HCT116 (cell line): Measurements from ENCODE around the gene SUGCT. TPM values are rescaled to one million over a fixed set of nuclear protein-coding genes. Genes with fewer than 3 reads are reported as not detected.

Source experiments
- ATAC-seq: fragments of 200-7000 bp; cut with Tn5 transposase; 2 replicates; pipeline ENCODE4 v1.9.1; 2020; ENCODE audit warnings: mild to moderate bottlenecking, moderate library complexity
- BruUV-seq: library from RNA; stranded (reverse); fragments of 400-500 nt; replicated peaks from 2 replicates; lab custom pipeline; 2021; lab: Mats Ljungman, UMichigan
- CTCF ChIA-PET: fragments of 300-600 bp; sonication (Branson Sonifier 250); formaldehyde crosslinking; loops from one replicate; lab custom pipeline; 2021; ENCODE audit warnings: antibody characterized with exemption; lab: Charles Lee
- POLR2A ChIA-PET: fragments of 300-600, 350-600 bp; sonication (Branson Sonifier 250); formaldehyde crosslinking; loops from one replicate; lab custom pipeline; 2021; ENCODE audit warnings: antibody characterized with exemption; lab: Charles Lee
- RAD21 ChIA-PET, 2 experiments: fragments of 300-600 bp; sonication (Branson Sonifier 250); formaldehyde crosslinking; loops; one replicate each; lab custom pipeline; 2023; ENCODE audit warnings: low total read pairs in 2 of 2; ENCODE audit not compliant: uncharacterized antibody in 2 of 2, unreplicated experiment in 2 of 2, low non-redundant PET in 1 of 2; lab: Charles Lee
- DNase-seq: peaks from one replicate; pipeline ENCODE4 v3.0.0-alpha.2; 2010; ENCODE audit warnings: low read depth, low spot score
- H2AFZ ChIP-seq: fragments of 200-600 bp; shearing (Covaris generic), sonication (generic); 2 replicates; pipeline ENCODE4 v1.6.1; 2017; ENCODE audit warnings: low read depth, mixed run types, mixed read lengths, antibody characterized with exemption, low read length; ENCODE audit not compliant: poor library complexity, severe bottlenecking
- H3K27ac ChIP-seq: 2 replicates; pipeline ENCODE4 v1.5.1; 2012; ENCODE audit warnings: low read depth, low read length
- H3K27me3 ChIP-seq: fragments of 200-600 bp; sonication (generic); 2 replicates; pipeline ENCODE4 v1.6.1; 2016; ENCODE audit warnings: mixed run types, low read length, mixed read lengths; ENCODE audit not compliant: insufficient read depth
- H3K36me3 ChIP-seq, 2 experiments: fragments of 200-500 bp in 1 of 2; fragments of 200-600 bp in 1 of 2; sonication (Bioruptor generic) in 1 of 2; sonication (generic) in 1 of 2; 2 replicates each; pipeline versions ENCODE4 v1.5.1 to v1.6.1; 2014 to 2016; ENCODE audit warnings: low read length in 2 of 2, inconsistent platforms in 1 of 2, mixed read lengths in 1 of 2, mixed run types in 1 of 2; ENCODE audit not compliant: insufficient read depth in 2 of 2, control insufficient read depth in 1 of 2
- H3K4me1 ChIP-seq, 2 experiments: fragments of 200-600 bp in 1 of 2; sonication (generic) in 1 of 2; 2 replicates each; pipeline versions ENCODE4 v1.5.1 to v1.6.1; 2012 to 2017; ENCODE audit warnings: low read length in 2 of 2, inconsistent platforms in 1 of 2, mild to moderate bottlenecking in 1 of 2, mixed read lengths in 1 of 2, mixed run types in 1 of 2, moderate library complexity in 1 of 2; ENCODE audit not compliant: insufficient read depth in 2 of 2, control insufficient read depth in 1 of 2
- H3K4me2 ChIP-seq: fragments of 200-600 bp; sonication (generic); 2 replicates; pipeline ENCODE4 v1.6.1; 2017; ENCODE audit warnings: mixed run types, low read length, mixed read lengths
- H3K4me3 ChIP-seq, 2 experiments: fragments of 200-600 bp in 1 of 2; sonication (generic) in 1 of 2; replicated peaks in 1 of 2; 2 replicates each; pipeline ENCODE4 v1.5.1; 2011 to 2016; ENCODE audit warnings: low read length in 2 of 2, control low read depth in 1 of 2, low read depth in 1 of 2, mild to moderate bottlenecking in 1 of 2, mixed read lengths in 1 of 2, mixed run types in 1 of 2
- H3K79me2 ChIP-seq: fragments of 200-600 bp; sonication (generic); 2 replicates; pipeline ENCODE4 v1.6.1; 2017; ENCODE audit warnings: mild to moderate bottlenecking, mixed run types, low read length, moderate library complexity, mixed read lengths; ENCODE audit not compliant: insufficient read depth
- H3K9ac ChIP-seq: fragments of 200-600 bp; sonication (generic); 2 replicates; pipeline ENCODE4 v1.6.1; 2016; ENCODE audit warnings: low read length, mixed read lengths
- H3K9me2 ChIP-seq: fragments of 200-600 bp; sonication (generic), shearing (Covaris generic); 2 replicates; pipeline ENCODE4 v1.6.1; 2017; ENCODE audit warnings: mixed run types, mild to moderate bottlenecking, moderate library complexity; ENCODE audit not compliant: insufficient read depth
- H3K9me3 ChIP-seq, 2 experiments: fragments of 200-500 bp in 1 of 2; fragments of 200-600 bp in 1 of 2; sonication (Bioruptor generic) in 1 of 2; sonication (generic) in 1 of 2; 2 replicates each; pipeline ENCODE4 v1.6.1; 2014 to 2017; ENCODE audit warnings: low read length in 2 of 2, mixed read lengths in 2 of 2, inconsistent platforms in 1 of 2, low read depth in 1 of 2, mild to moderate bottlenecking in 1 of 2, mixed run types in 1 of 2, moderate library complexity in 1 of 2; ENCODE audit not compliant: control insufficient read depth in 1 of 2, insufficient read depth in 1 of 2
- H4K20me1 ChIP-seq: fragments of 200-600 bp; sonication (generic), shearing (Covaris generic); 2 replicates; pipeline ENCODE4 v1.6.1; 2017; ENCODE audit warnings: mixed run types, mild to moderate bottlenecking, moderate library complexity; ENCODE audit not compliant: insufficient read depth
- FOSL1 ChIP-seq: IDR thresholded peaks from 2 replicates; pipeline ENCODE4 v1.6.1; 2012; ENCODE audit warnings: low read depth
- SIN3A ChIP-seq: IDR thresholded peaks from 2 replicates; pipeline ENCODE4 v1.6.1; 2012; ENCODE audit warnings: low read depth
- SP1 ChIP-seq: IDR thresholded peaks from 2 replicates; pipeline ENCODE4 v1.6.1; 2012; ENCODE audit warnings: low read depth
- YY1 ChIP-seq: IDR thresholded peaks from 2 replicates; pipeline ENCODE4 v1.6.1; 2011; ENCODE audit warnings: low read length, low read depth, moderate library complexity, mild to moderate bottlenecking; ENCODE audit not compliant: insufficient replicate concordance; ENCODE audit errors: extremely low read depth
- intact Hi-C: fragments of 100-400 bp; cut with micrococcal nuclease; formaldehyde crosslinking; loops from 2 replicates; pipeline ENCODE4 v1.10.0; 2022
- total RNA-seq: library from RNA; stranded (reverse); gene quantifications from one replicate; pipeline ENCODE4 v1.2.1, GENCODE V29; 2021; ENCODE audit not compliant: unreplicated experiment
- TF ChIP-seq, protein P1 (sequence below): IDR thresholded peaks from 2 replicates; pipeline ENCODE4 v1.6.1; 2012; ENCODE audit warnings: low read depth

The SUGCT gene
- total RNA-seq, 1 experiment from 2014 or later, result 4.4 TPM

DNA sequence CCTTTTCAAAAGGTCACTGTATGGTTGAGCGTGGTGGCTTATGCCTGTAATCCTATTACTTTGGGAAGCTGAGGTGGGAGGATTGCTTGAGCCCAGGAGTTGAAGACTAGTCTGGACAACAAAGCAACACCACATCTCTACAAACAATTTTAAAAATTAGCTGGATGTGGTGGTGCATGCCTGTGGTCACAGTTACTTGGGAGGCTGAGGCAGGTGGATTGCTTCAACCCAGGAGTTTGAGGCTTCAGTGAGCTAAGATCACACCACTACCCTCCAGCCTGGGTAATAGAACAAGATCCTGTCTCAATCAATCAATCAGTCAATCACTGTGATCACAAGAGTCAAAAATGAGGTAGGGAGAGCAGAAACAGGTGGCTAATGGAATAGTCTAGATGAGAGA is 97.0 kb downstream of the SUGCT start:
- Histone ChIP-seq H3K9me3 (no peaks in the 10 kb centered on the region), H3K27me3 (no peaks in the 10 kb centered on the region), H3K4me3 (no peak overlapping the region), H3K9ac (no peak overlapping the region), H3K9me2 (no peaks in the 10 kb centered on the region), H3K4me1 (no peaks in the 10 kb centered on the region), H3K79me2 (no peaks in the 10 kb centered on the region), H4K20me1 (no peaks in the 10 kb centered on the region), H3K36me3 (no peaks in the 10 kb centered on the region), H3K27ac (no peak overlapping the region), H2AFZ (no peak overlapping the region), H3K4me2 (no peak overlapping the region)
- intact Hi-C loops, result loop anchor here (2.0 to 5.0 kb wide), 2 partner anchors 373 to 1501 kb away; no protein-coding TSS in a partner anchor
- BruUV-seq, result no TSS peak
- CTCF ChIA-PET, result interaction anchor here (0.7 to 2.3 kb wide), 16 partner anchors 9 to 1501 kb away, joined by 3 to 16 read pairs (median 4); no protein-coding TSS in a partner anchor
- POLR2A ChIA-PET, result no interaction called here
- no peak for ATAC-seq
- RAD21 ChIA-PET, result no interaction called here
- no peak for DNase-seq
- TF ChIP-seq SIN3A, result no peak
- TF ChIP-seq, protein P1, sequence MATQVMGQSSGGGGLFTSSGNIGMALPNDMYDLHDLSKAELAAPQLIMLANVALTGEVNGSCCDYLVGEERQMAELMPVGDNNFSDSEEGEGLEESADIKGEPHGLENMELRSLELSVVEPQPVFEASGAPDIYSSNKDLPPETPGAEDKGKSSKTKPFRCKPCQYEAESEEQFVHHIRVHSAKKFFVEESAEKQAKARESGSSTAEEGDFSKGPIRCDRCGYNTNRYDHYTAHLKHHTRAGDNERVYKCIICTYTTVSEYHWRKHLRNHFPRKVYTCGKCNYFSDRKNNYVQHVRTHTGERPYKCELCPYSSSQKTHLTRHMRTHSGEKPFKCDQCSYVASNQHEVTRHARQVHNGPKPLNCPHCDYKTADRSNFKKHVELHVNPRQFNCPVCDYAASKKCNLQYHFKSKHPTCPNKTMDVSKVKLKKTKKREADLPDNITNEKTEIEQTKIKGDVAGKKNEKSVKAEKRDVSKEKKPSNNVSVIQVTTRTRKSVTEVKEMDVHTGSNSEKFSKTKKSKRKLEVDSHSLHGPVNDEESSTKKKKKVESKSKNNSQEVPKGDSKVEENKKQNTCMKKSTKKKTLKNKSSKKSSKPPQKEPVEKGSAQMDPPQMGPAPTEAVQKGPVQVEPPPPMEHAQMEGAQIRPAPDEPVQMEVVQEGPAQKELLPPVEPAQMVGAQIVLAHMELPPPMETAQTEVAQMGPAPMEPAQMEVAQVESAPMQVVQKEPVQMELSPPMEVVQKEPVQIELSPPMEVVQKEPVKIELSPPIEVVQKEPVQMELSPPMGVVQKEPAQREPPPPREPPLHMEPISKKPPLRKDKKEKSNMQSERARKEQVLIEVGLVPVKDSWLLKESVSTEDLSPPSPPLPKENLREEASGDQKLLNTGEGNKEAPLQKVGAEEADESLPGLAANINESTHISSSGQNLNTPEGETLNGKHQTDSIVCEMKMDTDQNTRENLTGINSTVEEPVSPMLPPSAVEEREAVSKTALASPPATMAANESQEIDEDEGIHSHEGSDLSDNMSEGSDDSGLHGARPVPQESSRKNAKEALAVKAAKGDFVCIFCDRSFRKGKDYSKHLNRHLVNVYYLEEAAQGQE, result no peak
- no peak for TF ChIP-seq YY1
- TF ChIP-seq SP1, result no peak
- no peak for TF ChIP-seq FOSL1
